ENCODE data around the gene TSPAN15. TPM values are rescaled to one million over a fixed set of nuclear protein-coding genes. Genes with fewer than 3 reads are reported as not detected.
"Not testable (repeated sequence)": the region's sequence is repeated elsewhere in the genome, so short reads cannot be mapped to it uniquely, and the experiment has no call there.

Gene TSPAN15
- total RNA-seq, 2 experiments from 2014 or later, result 0.85 to 0.91 TPM

DNA sequence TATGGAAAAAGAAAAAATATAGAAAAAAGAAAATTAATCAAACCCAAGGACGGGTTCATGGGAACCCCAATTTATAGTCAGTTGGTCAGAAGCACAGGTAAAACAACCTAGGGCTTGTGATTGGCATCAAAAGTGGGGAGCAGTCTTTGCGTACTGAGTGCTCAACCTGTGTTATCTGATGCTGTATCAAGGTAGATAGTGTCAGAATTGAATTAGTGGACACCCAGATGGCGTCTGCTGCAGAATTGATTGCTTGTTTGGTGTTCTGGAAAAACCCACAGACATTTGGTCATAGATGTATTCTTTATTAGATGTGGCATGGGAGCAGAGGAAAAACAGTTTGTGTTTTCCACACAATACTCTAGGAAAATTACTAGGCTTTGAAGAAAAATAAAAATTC is 82.4 kb downstream of the TSPAN15 start:
- ATAC-seq (no peak), DNase-seq (no peak)
- H3K27ac Mint-ChIP-seq, result no peak overlapping the region
- CTCF ChIA-PET, result no interaction called here
- intact Hi-C loops (cut with DNase I, micrococcal nuclease), result no loop called here
- peaks cover 2% of the 10 kb centered on the region for H3K27me3 Mint-ChIP-seq
- H3K36me3 Mint-ChIP-seq (ENCODE audit: low read depth), result no peaks in the 10 kb centered on the region
- POLR2A ChIA-PET, result no interaction called here
- no peak overlapping the region for H3K4me3 Mint-ChIP-seq
- peaks cover 7% of the 10 kb centered on the region for H3K9me3 Mint-ChIP-seq (ENCODE audit: low read depth)
- H3K4me1 Mint-ChIP-seq, result no peaks in the 10 kb centered on the region

DNA sequence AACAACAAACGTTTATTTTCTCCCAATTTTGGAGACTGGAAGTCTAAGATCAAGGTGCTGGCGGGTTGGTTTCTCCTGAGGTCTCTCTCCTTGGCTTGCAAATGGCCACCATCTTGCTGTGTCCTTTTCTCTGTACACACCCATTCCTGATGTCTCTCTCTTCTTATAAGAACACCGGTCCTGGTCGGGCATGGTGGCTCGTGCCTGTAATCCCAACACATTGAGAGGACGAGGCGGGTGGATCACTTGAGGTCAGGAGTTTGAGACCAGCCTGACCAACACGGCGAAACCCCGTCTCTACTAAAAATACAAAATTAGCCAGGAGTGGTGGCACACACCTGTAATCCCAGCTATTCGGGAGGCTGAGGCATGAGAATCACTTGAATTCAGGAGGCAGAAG is 85.3 kb downstream of the TSPAN15 start:
- H3K27me3 Mint-ChIP-seq; intact Hi-C loops (cut with DNase I, micrococcal nuclease); H3K27ac Mint-ChIP-seq; DNase-seq; H3K4me1 Mint-ChIP-seq; H3K36me3 Mint-ChIP-seq (ENCODE audit: low read depth); ATAC-seq; POLR2A ChIA-PET; H3K4me3 Mint-ChIP-seq; CTCF ChIA-PET: not testable (repeated sequence)
- peaks cover 13% of the 10 kb centered on the region for H3K9me3 Mint-ChIP-seq (ENCODE audit: low read depth)

DNA sequence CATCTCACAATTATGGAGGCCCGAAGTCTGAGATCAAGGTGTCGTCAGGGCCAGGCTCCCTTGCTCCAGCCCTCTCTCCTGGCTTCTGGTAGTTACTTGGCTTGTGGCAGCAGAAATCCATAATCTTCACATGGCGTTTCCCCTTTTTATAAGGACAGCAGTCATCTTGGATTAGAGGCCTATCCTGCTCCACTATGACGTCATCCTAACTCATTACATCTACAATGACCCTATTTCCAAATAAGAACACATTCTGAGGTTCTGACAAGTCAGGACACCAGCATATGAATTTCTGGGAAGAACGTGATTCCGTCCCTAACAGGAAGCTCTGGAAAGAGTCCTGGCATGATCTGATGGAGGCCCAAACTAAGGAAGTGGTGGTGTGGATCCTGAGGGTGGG is 86.2 kb downstream of the TSPAN15 start:
- no peak for ATAC-seq
- intact Hi-C loops (cut with DNase I, micrococcal nuclease), result no loop called here

DNA sequence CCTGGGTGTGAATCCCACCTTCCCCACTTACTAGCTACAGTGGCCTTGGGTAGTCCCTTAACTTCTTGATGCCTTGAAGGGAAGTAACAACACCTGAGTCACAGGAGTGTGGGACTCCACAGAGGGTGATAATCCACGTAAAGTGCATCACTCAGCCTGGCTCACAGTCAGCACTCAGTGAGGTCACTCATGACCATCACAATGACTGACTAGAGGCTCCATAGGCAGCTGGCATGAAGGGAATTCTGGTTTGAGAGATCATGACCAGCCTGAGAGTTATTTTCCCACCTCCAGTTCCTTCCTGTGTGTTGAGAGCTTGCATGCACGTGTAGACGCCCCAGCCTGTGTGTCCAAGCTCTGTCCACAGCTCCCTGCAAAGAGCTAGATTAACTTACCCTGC is 87.2 kb downstream of the TSPAN15 start:
- Mint-ChIP-seq H3K4me1 (no peaks in the 10 kb centered on the region), H3K27ac (no peak overlapping the region), H3K4me3 (no peak overlapping the region), H3K27me3 (peaks cover 3% of the 10 kb centered on the region), H3K36me3 (ENCODE audit: low read depth) (no peaks in the 10 kb centered on the region), H3K9me3 (ENCODE audit: low read depth) (peaks cover 17% of the 10 kb centered on the region)
- intact Hi-C loops (cut with DNase I, micrococcal nuclease), result no loop called here
- ATAC-seq (no peak), DNase-seq (no peak)
- POLR2A ChIA-PET, result no interaction called here
- CTCF ChIA-PET, result no interaction called here

More for the DNA sequence above, 86.2 kb downstream of the TSPAN15 start:
- ChIA-PET CTCF (no interaction called here), POLR2A (no interaction called here)
- DNase-seq, result no peak
- no peak overlapping the region for H3K27ac Mint-ChIP-seq
- no peak overlapping the region for H3K4me3 Mint-ChIP-seq
- peaks cover 5% of the 10 kb centered on the region for H3K27me3 Mint-ChIP-seq
- no peaks in the 10 kb centered on the region for H3K36me3 Mint-ChIP-seq (ENCODE audit: low read depth)
- peaks cover 19% of the 10 kb centered on the region for H3K9me3 Mint-ChIP-seq (ENCODE audit: low read depth)
- H3K4me1 Mint-ChIP-seq, result no peaks in the 10 kb centered on the region

DNA sequence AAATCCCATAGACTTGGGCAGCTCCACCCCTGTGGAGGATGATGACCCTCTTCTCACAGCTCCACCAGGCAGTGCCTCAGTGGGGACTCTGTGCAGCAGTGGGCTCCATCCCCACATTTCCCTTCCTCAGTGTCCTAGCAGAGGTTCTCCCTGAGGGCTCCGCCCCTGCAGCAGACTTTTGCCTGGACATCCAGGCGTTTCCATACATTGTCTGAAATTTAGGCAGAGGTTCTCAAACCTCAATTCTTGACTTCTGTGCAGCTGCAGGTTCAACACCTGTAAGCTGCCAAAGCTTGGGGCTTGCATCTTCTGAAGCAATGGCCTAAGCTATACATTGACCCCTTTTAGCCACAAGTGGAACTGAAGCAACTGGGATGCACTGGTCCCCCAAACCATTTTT is 90.2 kb downstream of the TSPAN15 start:
- peaks cover 5% of the 10 kb centered on the region for H3K27me3 Mint-ChIP-seq
- H3K36me3 Mint-ChIP-seq (ENCODE audit: low read depth), result no peaks in the 10 kb centered on the region
- ATAC-seq (no peak), DNase-seq (no peak)
- peaks cover 11% of the 10 kb centered on the region for H3K9me3 Mint-ChIP-seq (ENCODE audit: low read depth)
- H3K4me3 Mint-ChIP-seq, result no peak overlapping the region
- H3K27ac Mint-ChIP-seq, result no peak overlapping the region
- no peaks in the 10 kb centered on the region for H3K4me1 Mint-ChIP-seq
- CTCF ChIA-PET, result interaction anchor here (0.8 kb wide), 1 partner anchor 259 kb away, joined by 3 read pairs; no protein-coding TSS in a partner anchor
- POLR2A ChIA-PET, result no interaction called here
- intact Hi-C loops (cut with DNase I, micrococcal nuclease), result loop anchor here in 1 of 2 experiments (5.0 kb wide), 1 partner anchor 801 kb away; no protein-coding TSS in a partner anchor

DNA sequence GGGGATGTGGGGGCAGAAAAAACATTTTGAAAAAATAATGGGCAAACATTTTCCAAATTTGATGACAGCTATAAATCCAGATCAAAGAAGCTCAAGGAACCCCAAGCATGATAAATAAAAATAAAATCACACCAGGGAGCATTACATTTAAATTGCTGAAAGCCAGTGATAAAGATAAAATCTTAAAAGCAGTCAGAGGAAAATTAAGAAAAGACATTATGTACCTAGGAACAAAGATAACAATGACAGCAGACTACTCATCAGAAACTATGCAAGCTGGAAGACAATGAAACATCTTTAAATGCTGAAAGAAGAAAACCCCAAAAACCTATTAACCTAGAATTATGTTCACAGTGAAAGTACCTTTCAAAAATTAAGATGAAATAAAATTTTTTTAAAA is 98.7 kb downstream of the TSPAN15 start:
- POLR2A ChIA-PET, result no interaction called here
- intact Hi-C loops (cut with DNase I, micrococcal nuclease), result no loop called here
- CTCF ChIA-PET, result interaction anchor here (1.0 to 1.1 kb wide), 2 partner anchors 58 to 166 kb away, joined by 3 read pairs; no protein-coding TSS in a partner anchor
- peaks cover 9% of the 10 kb centered on the region for H3K27me3 Mint-ChIP-seq
- H3K9me3 Mint-ChIP-seq (ENCODE audit: low read depth), result peaks cover 16% of the 10 kb centered on the region
- DNase-seq (no peak), ATAC-seq (no peak)
- H3K27ac Mint-ChIP-seq, result no peak overlapping the region
- no peaks in the 10 kb centered on the region for H3K4me1 Mint-ChIP-seq
- H3K4me3 Mint-ChIP-seq, result no peak overlapping the region
- H3K36me3 Mint-ChIP-seq (ENCODE audit: low read depth), result no peaks in the 10 kb centered on the region

DNA sequence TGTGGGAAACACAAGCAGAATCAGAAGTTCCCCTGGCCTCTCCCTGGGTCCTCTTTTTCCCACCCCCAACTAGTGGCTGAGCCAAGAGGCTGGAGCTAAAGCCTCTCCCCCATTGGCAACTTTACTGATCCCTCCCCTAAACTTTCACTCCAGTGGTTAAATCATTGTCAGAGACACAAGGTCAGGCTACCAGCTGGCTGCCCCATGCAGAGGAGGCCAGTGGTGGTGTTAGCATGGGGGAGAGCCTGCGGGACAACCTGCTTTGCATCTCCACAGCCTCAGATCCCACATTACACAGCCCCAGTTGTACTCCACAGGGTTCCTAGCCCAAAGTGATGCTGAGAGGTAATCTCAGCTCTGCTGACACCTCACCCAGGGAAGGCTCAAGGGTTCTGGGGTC is 101.0 kb downstream of the TSPAN15 start:
- ChIA-PET POLR2A (interaction anchor here (0.5 kb wide), 1 partner anchor 22 kb away, joined by 3 read pairs; no protein-coding TSS in a partner anchor), CTCF (interaction anchor here (0.7 to 1.0 kb wide), 2 partner anchors 31 to 102 kb away, joined by 3 read pairs; no protein-coding TSS in a partner anchor)
- Mint-ChIP-seq H3K9me3 (ENCODE audit: low read depth) (peaks cover 16% of the 10 kb centered on the region), H3K4me1 (no peaks in the 10 kb centered on the region), H3K27me3 (peaks cover 3% of the 10 kb centered on the region), H3K36me3 (ENCODE audit: low read depth) (no peaks in the 10 kb centered on the region), H3K4me3 (no peak overlapping the region), H3K27ac (no peak overlapping the region)
- DNase-seq, result no peak
- no peak for ATAC-seq
- intact Hi-C loops (cut with DNase I, micrococcal nuclease), result no loop called here

DNA sequence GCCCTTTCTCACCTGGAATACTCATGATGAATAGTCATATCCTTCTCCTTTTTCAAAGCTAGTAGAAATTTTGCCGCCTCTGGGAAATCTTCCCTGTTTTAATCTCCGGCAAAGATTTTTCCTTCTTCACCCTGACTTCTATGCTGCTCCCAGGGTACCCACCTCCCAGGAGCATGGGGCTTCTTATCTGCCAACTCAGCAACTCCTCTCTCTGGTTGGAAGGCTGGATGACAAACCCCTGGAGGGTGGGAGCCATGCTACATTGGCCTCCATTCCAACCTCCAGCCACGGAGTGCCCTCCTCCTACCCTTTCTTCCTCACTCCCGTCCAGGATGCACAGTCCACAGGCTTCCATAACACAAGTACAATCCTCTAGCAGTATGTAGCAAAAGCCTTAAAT is 102.1 kb downstream of the TSPAN15 start:
- Mint-ChIP-seq H3K27me3 (peaks cover 3% of the 10 kb centered on the region), H3K27ac (no peak overlapping the region), H3K4me1 (peaks cover 3% of the 10 kb centered on the region), H3K4me3 (no peak overlapping the region), H3K36me3 (ENCODE audit: low read depth) (no peaks in the 10 kb centered on the region), H3K9me3 (ENCODE audit: low read depth) (peaks cover 14% of the 10 kb centered on the region)
- no peak for DNase-seq
- intact Hi-C loops (cut with DNase I, micrococcal nuclease), result no loop called here
- ChIA-PET POLR2A (no interaction called here), CTCF (interaction anchor here (0.6 to 1.0 kb wide), 2 partner anchors 30 to 85 kb away, joined by 3 read pairs; no protein-coding TSS in a partner anchor)
- no peak for ATAC-seq

DNA sequence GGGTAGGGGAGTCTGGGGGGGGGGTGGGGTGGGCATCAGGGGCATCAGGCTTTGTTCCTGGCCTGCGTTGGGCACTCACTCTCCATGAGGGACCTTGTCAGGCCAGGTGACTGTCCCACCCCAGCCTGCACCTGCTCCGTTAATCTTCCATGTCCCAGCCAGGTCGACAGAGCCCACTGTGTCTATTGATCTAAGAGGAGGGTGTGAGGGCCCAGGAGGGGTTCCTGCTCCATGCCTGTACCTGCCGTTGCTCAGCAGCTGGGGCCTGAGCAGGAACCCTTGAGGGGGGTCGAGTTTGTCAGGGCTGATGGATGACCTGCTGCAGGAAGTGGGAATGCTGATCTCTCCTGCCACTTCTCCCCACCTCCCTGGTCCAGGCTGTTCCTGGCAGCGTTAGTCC is 103.3 kb downstream of the TSPAN15 start:
- intact Hi-C loops (cut with DNase I, micrococcal nuclease), result no loop called here
- peaks cover 10% of the 10 kb centered on the region for H3K4me1 Mint-ChIP-seq
- H3K36me3 Mint-ChIP-seq (ENCODE audit: low read depth), result no peaks in the 10 kb centered on the region
- ATAC-seq, result no peak
- H3K9me3 Mint-ChIP-seq (ENCODE audit: low read depth), result peaks cover 6% of the 10 kb centered on the region
- no peak overlapping the region for H3K4me3 Mint-ChIP-seq
- ChIA-PET CTCF (interaction anchor here (1.5 kb wide), 1 partner anchor 39 kb away, joined by 4 read pairs; no protein-coding TSS in a partner anchor), POLR2A (no interaction called here)
- peaks cover 3% of the 10 kb centered on the region for H3K27me3 Mint-ChIP-seq
- no peak for DNase-seq
- no peak overlapping the region for H3K27ac Mint-ChIP-seq

Other genes with a start within 250 kb of the TSPAN15 start
- gene HKDC1, start 231.1 kb upstream of the TSPAN15 start, total RNA-seq, result under 1 TPM; 0.30 to 0.80 TPM
- 100 to 1,000 TPM; 258 to 261 TPM for gene HK1, start 173.0 kb upstream of the TSPAN15 start, total RNA-seq
- not detected for gene TACR2, start 34.5 kb upstream of the TSPAN15 start, total RNA-seq
- under 1 TPM; 0.18 to 0.21 TPM for gene NEUROG3, start 122.0 kb downstream of the TSPAN15 start, total RNA-seq
- 1 to 10 TPM; 6.3 to 9.6 TPM for gene FAM241B, start 178.8 kb downstream of the TSPAN15 start, total RNA-seq

All from activated CD4-positive, alpha-beta T cell treated with anti-CD3 and anti-CD28 coated beads for 36 hours (primary cell).